H1 (cell line): ENCODE results near the gene TFF2. TPM values are rescaled to one million over a fixed set of nuclear protein-coding genes. Genes with fewer than 3 reads are reported as not detected.

ENCODE experiments used
- CTCF ChIA-PET: fragments of 300-600 bp; sonication (Branson Sonifier 250); formaldehyde crosslinking; loops from one replicate; lab custom pipeline; 2021; ENCODE audit not compliant: partially characterized antibody; lab: Charles Lee
- POLR2A ChIA-PET: fragments of 300-600 bp; sonication (Branson Sonifier 250); formaldehyde crosslinking; loops from one replicate; lab custom pipeline; 2021; ENCODE audit warnings: inconsistent platforms; ENCODE audit not compliant: partially characterized antibody; lab: Charles Lee
- DNase-seq, 2 experiments: peaks; one replicate each; pipeline versions ENCODE4 v3.0.0 to v3.0.0-alpha.2; 2010 to 2022; ENCODE audit warnings: low spot score in 2 of 2, low read depth in 1 of 2, mixed read lengths in 1 of 2
- FAIRE-seq: peaks from 2 replicates; lab custom pipeline; 2011; peaks lifted over from hg19 to GRCh38; lab: Jason Lieb, UNC
- H2AFZ ChIP-seq: 2 replicates; pipeline ENCODE4 v1.8.1; 2012; ENCODE audit warnings: low read length, inconsistent platforms
- H2AK5ac ChIP-seq: 2 replicates; pipeline ENCODE4 v1.6.1; 2013; ENCODE audit warnings: low read depth, low read length
- H2BK120ac ChIP-seq: replicated peaks from 2 replicates; pipeline ENCODE3; 2013; ENCODE audit warnings: low read depth, low read length, inconsistent platforms
- H2BK12ac ChIP-seq: 2 replicates; pipeline ENCODE4 v1.6.1; 2013; ENCODE audit warnings: low read depth, low read length
- H2BK15ac ChIP-seq: 2 replicates; pipeline ENCODE4 v1.6.1; 2013; ENCODE audit warnings: low read length
- H2BK20ac ChIP-seq: 2 replicates; pipeline ENCODE4 v1.6.1; 2013; ENCODE audit warnings: low read length
- H2BK5ac ChIP-seq: 2 replicates; pipeline ENCODE4 v1.6.1; 2013; ENCODE audit warnings: low read depth, low read length
- H3K14ac ChIP-seq: 2 replicates; pipeline ENCODE4 v1.6.1; 2013; ENCODE audit warnings: inconsistent platforms; ENCODE audit not compliant: insufficient read length
- H3K18ac ChIP-seq: 2 replicates; pipeline ENCODE4 v1.6.1; 2013; ENCODE audit warnings: low read length; ENCODE audit errors: extremely low read depth
- H3K23ac ChIP-seq: 2 replicates; pipeline ENCODE4 v1.6.1; 2013; ENCODE audit warnings: inconsistent platforms; ENCODE audit not compliant: insufficient read length
- H3K23me2 ChIP-seq: 2 replicates; pipeline ENCODE4 v1.6.1; 2013; ENCODE audit warnings: low read depth, low read length
- H3K27ac ChIP-seq: 2 replicates; pipeline ENCODE4 v1.6.1; 2011; ENCODE audit warnings: low read depth, low read length, inconsistent platforms
- H3K27me3 ChIP-seq, 4 experiments: replicated peaks in 1 of 4; 1 replicate in 1 of 4; 2 replicates in 3 of 4; pipeline versions ENCODE4 v1.6.1 to v1.8.1; 2011 to 2013; ENCODE audit warnings: low read length in 3 of 4, mild to moderate bottlenecking in 3 of 4, inconsistent platforms in 2 of 4, mixed read lengths in 2 of 4, moderate library complexity in 1 of 4; ENCODE audit not compliant: control insufficient read depth in 3 of 4, insufficient read depth in 3 of 4; ENCODE audit errors: extremely low read depth in 1 of 4
- H3K36me3 ChIP-seq, 4 experiments: 2 replicates each; pipeline versions ENCODE4 v1.6.1 to v1.8.1; 2011 to 2013; ENCODE audit warnings: mild to moderate bottlenecking in 4 of 4, low read length in 3 of 4, moderate library complexity in 2 of 4, control low read depth in 1 of 4, inconsistent platforms in 1 of 4; ENCODE audit not compliant: insufficient read depth in 4 of 4, control insufficient read depth in 2 of 4
- H3K4ac ChIP-seq: replicated peaks from 2 replicates; pipeline ENCODE3; 2013; ENCODE audit warnings: low read length, low read depth, mixed read lengths, inconsistent platforms; ENCODE audit not compliant: insufficient read length
- H3K4me1 ChIP-seq, 4 experiments: replicated peaks in 1 of 4; 1 replicate in 1 of 4; 2 replicates in 3 of 4; pipeline versions ENCODE4 v1.6.1 to v1.8.1; 2011 to 2013; ENCODE audit warnings: low read length in 3 of 4, inconsistent platforms in 2 of 4, mixed read lengths in 1 of 4; ENCODE audit not compliant: insufficient read depth in 4 of 4, control insufficient read depth in 3 of 4
- H3K4me2 ChIP-seq, 2 experiments: 2 replicates each; pipeline versions ENCODE4 v1.6.1 to v1.8.1; 2011 to 2013; ENCODE audit warnings: low read depth in 2 of 2, low read length in 2 of 2, control low read depth in 1 of 2, inconsistent platforms in 1 of 2, mild to moderate bottlenecking in 1 of 2; ENCODE audit not compliant: insufficient read depth in 1 of 2
- H3K4me3 ChIP-seq, 4 experiments: fragments of 200-600, 300-600 bp in 1 of 4; sonication (generic), shearing (Covaris generic), sonication (Bioruptor Twin) in 1 of 4; 2 replicates each; pipeline versions ENCODE4 v1.5.1 to v1.8.1; 2011 to 2016; ENCODE audit warnings: low read length in 4 of 4, low read depth in 3 of 4, control low read depth in 2 of 4, inconsistent platforms in 2 of 4, mild to moderate bottlenecking in 2 of 4, mixed read lengths in 1 of 4, moderate library complexity in 1 of 4; ENCODE audit not compliant: insufficient read depth in 2 of 4; ENCODE audit errors: extremely low read depth in 1 of 4
- H3K56ac ChIP-seq: replicated peaks from 2 replicates; pipeline ENCODE3; 2013; ENCODE audit warnings: low read depth, mild to moderate bottlenecking, mixed read lengths, low read length, inconsistent platforms; ENCODE audit not compliant: insufficient read length
- H3K79me1 ChIP-seq: 2 replicates; pipeline ENCODE4 v1.6.1; 2013; ENCODE audit warnings: low read depth, low read length, control low read depth
- H3K79me2 ChIP-seq, 2 experiments: 2 replicates each; pipeline versions ENCODE4 v1.6.1 to v1.8.1; 2012 to 2013; ENCODE audit warnings: low read length in 2 of 2, mild to moderate bottlenecking in 2 of 2, inconsistent platforms in 1 of 2; ENCODE audit not compliant: insufficient read depth in 2 of 2, control insufficient read depth in 1 of 2
- H3K9ac ChIP-seq, 4 experiments: replicated peaks in 1 of 4; 1 replicate in 1 of 4; 2 replicates in 3 of 4; pipeline versions ENCODE4 v1.6.1 to v1.8.1; 2011 to 2013; ENCODE audit warnings: low read depth in 3 of 4, low read length in 3 of 4, control low read depth in 2 of 4, mild to moderate bottlenecking in 2 of 4, moderate library complexity in 2 of 4, inconsistent platforms in 1 of 4; ENCODE audit errors: extremely low read depth in 1 of 4
- H3K9me3 ChIP-seq, 2 experiments: 2 replicates each; pipeline versions ENCODE4 v1.6.1 to v1.8.1; 2012 to 2013; ENCODE audit warnings: mild to moderate bottlenecking in 2 of 2, moderate library complexity in 2 of 2, control low read depth in 1 of 2, inconsistent platforms in 1 of 2, low read depth in 1 of 2, low read length in 1 of 2, mixed read lengths in 1 of 2; ENCODE audit not compliant: insufficient read depth in 2 of 2
- H4K20me1 ChIP-seq, 2 experiments: replicated peaks in 1 of 2; 2 replicates each; pipeline versions ENCODE3 to v1.8.1; 2011 to 2013; ENCODE audit warnings: inconsistent platforms in 2 of 2, low read length in 2 of 2, mild to moderate bottlenecking in 1 of 2; ENCODE audit not compliant: insufficient read depth in 2 of 2, control insufficient read depth in 1 of 2
- H4K5ac ChIP-seq: 2 replicates; pipeline ENCODE4 v1.6.1; 2013; ENCODE audit warnings: low read length, low read depth, mixed read lengths, inconsistent platforms; ENCODE audit not compliant: insufficient read length
- H4K8ac ChIP-seq: 2 replicates; pipeline ENCODE4 v1.8.0; 2013; ENCODE audit warnings: mild to moderate bottlenecking, moderate library complexity, low read length, inconsistent platforms; ENCODE audit not compliant: insufficient read depth; ENCODE audit errors: extremely low read depth
- H4K91ac ChIP-seq: replicated peaks from 2 replicates; pipeline ENCODE3; 2013; ENCODE audit warnings: low read length, mixed read lengths, inconsistent platforms; ENCODE audit not compliant: insufficient read length
- CBX8 ChIP-seq: fragments of 300-800, 300-1000 bp; sonication (generic); IDR thresholded peaks from 2 replicates; pipeline ENCODE4 v1.7.1; 2016; ENCODE audit warnings: low read depth, low read length, borderline replicate concordance
- E2F6 ChIP-seq: IDR thresholded peaks from 2 replicates; pipeline ENCODE4 v1.6.1; 2012; ENCODE audit warnings: inconsistent platforms
- EGR1 ChIP-seq: IDR thresholded peaks from 2 replicates; pipeline ENCODE4 v1.6.1; 2011; ENCODE audit warnings: low read depth, low read length, borderline replicate concordance
- GTF2F1 ChIP-seq: IDR thresholded peaks from 2 replicates; pipeline ENCODE4 v1.6.1; 2012; ENCODE audit warnings: low read depth, low read length, improper control_type of control experiment, borderline replicate concordance
- HDAC2 ChIP-seq, 2 experiments: fragments of 300-600 bp in 1 of 2; sonication (generic) in 1 of 2; IDR thresholded peaks; 2 replicates each; pipeline ENCODE4 v1.6.1; 2011 to 2012; ENCODE audit warnings: low read depth in 2 of 2, low read length in 2 of 2, mild to moderate bottlenecking in 2 of 2, moderate library complexity in 2 of 2, borderline replicate concordance in 1 of 2, inconsistent platforms in 1 of 2
- NANOG ChIP-seq: IDR thresholded peaks from 2 replicates; pipeline ENCODE4 v1.6.1; 2011; ENCODE audit warnings: low read length, low read depth, mild to moderate bottlenecking, inconsistent platforms; ENCODE audit not compliant: insufficient read depth, poor library complexity, severe bottlenecking
- PHF8 ChIP-seq: fragments of 200-600 bp; sonication (generic); conservative IDR thresholded peaks from 2 replicates; pipeline ENCODE4 v1.7.1; 2012; ENCODE audit warnings: low read depth, mild to moderate bottlenecking, inconsistent platforms, low read length, moderate library complexity
- SIX5 ChIP-seq: IDR thresholded peaks from 2 replicates; pipeline ENCODE4 v1.6.1; 2011; ENCODE audit warnings: mild to moderate bottlenecking, low read depth, low read length
- SP2 ChIP-seq: IDR thresholded peaks from 2 replicates; pipeline ENCODE4 v1.6.1; 2012; ENCODE audit warnings: mild to moderate bottlenecking, low read length, inconsistent platforms
- TEAD4 ChIP-seq: IDR thresholded peaks from 2 replicates; pipeline ENCODE4 v1.6.1; 2012; ENCODE audit warnings: low read depth, low read length, inconsistent platforms, mixed read lengths
- ZNF274 ChIP-seq: IDR thresholded peaks from 2 replicates; pipeline ENCODE4 v1.7.0; 2012; ENCODE audit warnings: low read length, borderline replicate concordance; ENCODE audit errors: extremely low read depth
- WGBS, 2 experiments: shearing (Covaris generic) in 1 of 2; methylation state at CpG; one replicate each; pipeline versions ENCODE4 v1.1.6 to v1.1.7; 2013 to 2015; ENCODE audit warnings: low lambda C conversion rate in 2 of 2, mixed read lengths in 2 of 2, inconsistent platforms in 1 of 2, low coverage in 1 of 2, missing lambda C conversion rate in 1 of 2; ENCODE audit not compliant: insufficient replicate concordance in 2 of 2, insufficient coverage in 1 of 2, insufficient read length in 1 of 2; ENCODE audit errors: extremely low coverage in 1 of 2, missing lambda C conversion rate in 1 of 2; 5-methylcytosine and 5-hydroxymethylcytosine counted together
- polyA plus RNA-seq, 7 experiments: library from polyadenylated mRNA; depleted of rRNA in 3 of 7; stranded (reverse) in 5 of 7; unstranded in 2 of 7; fragments of >200 nt in 5 of 7; fragments of 200-250 nt in 2 of 7; gene quantifications; 1 replicate in 5 of 7; 2 replicates in 1 of 7; 4 replicates in 1 of 7; pipeline versions ENCODE4 v1.2.1 to v1.2.3, GENCODE V29; 2011 to 2013; ENCODE audit warnings: missing spikeins in 2 of 7, mixed read lengths in 2 of 7
- total RNA-seq: library from RNA; stranded (reverse); fragmentation: NEBNext Ultra II Directional; extraction: Animal tissue kit (Norgen Biotek cat#: 25700); gene quantifications from 2 replicates; pipeline ENCODE4 v1.2.1, GENCODE V29; 2021
- TF ChIP-seq, protein P1 (sequence below): IDR thresholded peaks from 2 replicates; pipeline ENCODE4 v1.6.1; 2011; ENCODE audit warnings: low read depth, mild to moderate bottlenecking, low read length; ENCODE audit not compliant: insufficient read depth

TFF2 gene
- total and polyA plus RNA-seq, 2 of the 8 experiments (the other 6 are each of a cell fraction or from before 2014, with no cell fraction given) = not detected

DNA sequence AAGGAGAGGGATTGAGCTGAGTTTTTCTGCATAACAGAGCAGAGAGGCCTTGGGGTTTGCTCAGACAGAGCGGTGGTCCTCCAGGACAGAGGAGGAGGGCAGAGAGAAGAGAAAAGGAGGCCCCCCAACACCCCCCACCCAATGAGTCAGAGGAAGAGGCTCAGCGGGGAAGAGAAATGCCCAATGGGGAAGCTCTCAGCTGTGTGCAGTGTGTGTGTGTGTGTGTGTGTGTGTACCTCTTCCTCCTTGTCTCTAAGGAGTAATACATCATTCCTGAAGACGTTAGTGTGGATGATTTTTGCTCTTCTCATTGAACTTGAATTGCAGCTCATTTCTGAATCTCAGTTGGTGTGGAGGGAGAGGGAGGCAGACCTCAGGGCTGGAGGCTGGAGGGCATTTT lies 36.4 kb upstream of the TFF2 start:
- H3K27ac ChIP-seq = no peak overlapping the region
- DNase-seq (no peak), FAIRE-seq (no peak)
- peaks cover 0 to 4% of the 10 kb centered on the region in 2 experiments; a peak in 1 of 4 replicates for H3K9me3 ChIP-seq
- no peak overlapping the region for H3K9ac ChIP-seq
- POLR2A ChIA-PET = no interaction called here
- no peak overlapping the region for H3K14ac ChIP-seq
- no peak overlapping the region for H3K18ac ChIP-seq
- no peak overlapping the region for H4K5ac ChIP-seq
- H3K79me1 ChIP-seq = no peaks in the 10 kb centered on the region
- no peaks in the 10 kb centered on the region for H3K36me3 ChIP-seq
- peak overlapping the region; percentile 37; the same call in 1 of the 2 replicates for H2BK15ac ChIP-seq
- no peak overlapping the region for H4K8ac ChIP-seq
- peaks cover 0 to 3% of the 10 kb centered on the region in 2 experiments for H4K20me1 ChIP-seq
- peaks cover 0 to 12% (median 9%) of the 10 kb centered on the region in 4 experiments; a peak in 3 of 7 replicates for H3K4me1 ChIP-seq
- no peak overlapping the region for H3K4me3 ChIP-seq
- no peak overlapping the region for H2BK5ac ChIP-seq
- 78% methylated on average over 3 of the region's 3 CpGs; no CpG with 5 or more reads in 1 of the 2 experiments for WGBS, 2 experiments
- no peak overlapping the region for H2AK5ac ChIP-seq
- no peaks in the 10 kb centered on the region for H3K79me2 ChIP-seq
- H4K91ac ChIP-seq = no peak overlapping the region
- H2BK12ac ChIP-seq = no peak overlapping the region; the same call in 1 of the 2 replicates
- H3K27me3 ChIP-seq = 0 out of 7 replicates have a peak, but pooled peaks cover 0 to 2% (median 0%) of the 10 kb centered on the region in 4 experiments
- H3K4me2 ChIP-seq = no peak overlapping the region
- no peak overlapping the region for H2BK120ac ChIP-seq
- no peaks in the 10 kb centered on the region for H3K23me2 ChIP-seq
- H3K4ac ChIP-seq = no peak overlapping the region
- CTCF ChIA-PET = interaction anchor here (1.0 to 1.1 kb wide), 2 partner anchors 10 to 269 kb away, joined by 3 to 5 read pairs; no protein-coding TSS in a partner anchor
- H3K56ac ChIP-seq = no peak overlapping the region
- no peak overlapping the region for H2BK20ac ChIP-seq
- no peak overlapping the region for H2AFZ ChIP-seq
- H3K23ac ChIP-seq = no peak overlapping the region
- TF ChIP-seq PHF8 (no peak), ZNF274 (no peak), HDAC2 (IDR thresholded peaks at IDR 0.05; ENCODE audit: borderline replicate concordance in 1 of 2, low read depth in 2 of 2, low read length in 2 of 2) (no peak), CBX8 (no peak), EGR1 (no peak), GTF2F1 (no peak), NANOG (no peak), TEAD4 (no peak), SIX5 (no peak), SP2 (no peak), E2F6 (no peak)
- TF ChIP-seq, protein P1, sequence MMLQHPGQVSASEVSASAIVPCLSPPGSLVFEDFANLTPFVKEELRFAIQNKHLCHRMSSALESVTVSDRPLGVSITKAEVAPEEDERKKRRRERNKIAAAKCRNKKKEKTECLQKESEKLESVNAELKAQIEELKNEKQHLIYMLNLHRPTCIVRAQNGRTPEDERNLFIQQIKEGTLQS = no peak
